ENCODE results near the gene LPIN1. TPM values are rescaled to one million over a fixed set of nuclear protein-coding genes. Genes with fewer than 3 reads are reported as not detected.

LPIN1 gene
- total RNA-seq, 1 experiment from 2014 or later: 4.4 TPM

DNA sequence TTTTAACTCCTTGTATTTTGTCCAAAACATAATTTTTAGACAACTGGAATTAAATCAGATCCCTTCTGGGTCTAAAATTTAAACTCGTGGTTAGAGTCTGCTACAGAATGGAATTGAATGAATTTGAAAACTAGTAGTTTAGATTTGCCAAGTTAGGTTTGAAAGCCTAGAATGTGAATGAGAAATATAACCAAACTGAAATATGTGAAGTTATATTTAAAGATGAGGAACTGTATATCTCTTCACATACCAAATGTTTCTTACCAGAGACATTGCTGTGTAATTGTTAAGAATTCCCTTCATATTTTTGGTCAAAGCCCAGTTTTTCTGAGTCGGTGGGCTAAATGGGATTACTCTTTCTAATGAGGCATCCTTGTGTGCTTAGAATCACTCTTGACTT is 74.2 kb downstream of the LPIN1 start:
- H3K4me2 ChIP-seq (ENCODE audit: insufficient read depth, insufficient read length, low read length): no peak overlapping the region
- Mint-ChIP-seq H3K4me1 (peaks cover 7 to 9% of the 10 kb centered on the region in 2 experiments), H3K4me3 (no peak overlapping the region)

More for the DNA sequence above, 74.2 kb downstream of the LPIN1 start:
- Mint-ChIP-seq H3K27ac (no peak overlapping the region; a peak in 1 of 7 replicates), H3K36me3 (ENCODE audit: insufficient read depth in 1 of 3, low read depth in 3 of 3) (peaks cover 8 to 25% (median 14%) of the 10 kb centered on the region in 3 experiments), H3K27me3 (ENCODE audit: low read depth) (no peaks in the 10 kb centered on the region), H3K9me3 (no peaks in the 10 kb centered on the region; a peak in 3 of 5 replicates)
- H3K9me3 ChIP-seq (ENCODE audit: control insufficient read depth, low read depth, low read length): no peaks in the 10 kb centered on the region
- H3K4me1 ChIP-seq (ENCODE audit: insufficient read depth, low read length): no peaks in the 10 kb centered on the region
- H4K91ac ChIP-seq (ENCODE audit: insufficient read length, low read depth, low read length): no peak overlapping the region
- no peaks in the 10 kb centered on the region for H3K79me2 ChIP-seq (ENCODE audit: insufficient read depth, low read length)
- H3K27ac ChIP-seq (ENCODE audit: insufficient read length, low read depth, low read length): no peak overlapping the region
- H3K18ac ChIP-seq (ENCODE audit: insufficient read length, low read depth, low read length): no peak overlapping the region
- H2BK5ac ChIP-seq (ENCODE audit: insufficient read length, low read length): no peak overlapping the region
- H2BK20ac ChIP-seq (ENCODE audit: low read depth, low read length, poor library complexity, severe bottlenecking): no peak overlapping the region
- no peak overlapping the region for H2BK15ac ChIP-seq (ENCODE audit: low read depth, low read length)
- no peaks in the 10 kb centered on the region for H3K79me1 ChIP-seq (ENCODE audit: insufficient read depth, low read depth, low read length, poor library complexity, severe bottlenecking)
- no peak overlapping the region for H2AK5ac ChIP-seq (ENCODE audit: insufficient read length, low read length)
- no peaks in the 10 kb centered on the region for H3K27me3 ChIP-seq (ENCODE audit: insufficient read depth, low read length)
- H3K4ac ChIP-seq (ENCODE audit: low read depth, low read length): no peak overlapping the region
- no peak overlapping the region for H3K23ac ChIP-seq (ENCODE audit: insufficient read length, low read depth, low read length)
- no peak overlapping the region for H2BK12ac ChIP-seq (ENCODE audit: insufficient read length, low read depth, low read length)
- no peak for DNase-seq
- H3K56ac ChIP-seq (ENCODE audit: insufficient read length, low read depth, low read length): no peak overlapping the region
- no peaks in the 10 kb centered on the region for H4K20me1 ChIP-seq (ENCODE audit: control insufficient read depth, insufficient read depth, insufficient read length)
- H2BK120ac ChIP-seq (ENCODE audit: low read depth, low read length, poor library complexity, severe bottlenecking): no peak overlapping the region
- H4K8ac ChIP-seq (replicated peaks; ENCODE audit: insufficient read length, low read depth, low read length): no peak overlapping the region
- no peak overlapping the region for H3T11ph ChIP-seq (ENCODE audit: low read length)
- no peaks in the 10 kb centered on the region for H3K23me2 ChIP-seq (ENCODE audit: insufficient read length, low read depth, low read length, poor library complexity, severe bottlenecking)
- no peak overlapping the region for H2AFZ ChIP-seq (ENCODE audit: low read length)
- no peak overlapping the region for H3K9ac ChIP-seq (ENCODE audit: extremely low read depth, insufficient read length, low read length)
- WGBS (ENCODE audit: extremely low coverage, insufficient read length, low lambda C conversion rate): no CpG with 5 or more reads among the region's 2 CpGs
- TF ChIP-seq, protein P1, sequence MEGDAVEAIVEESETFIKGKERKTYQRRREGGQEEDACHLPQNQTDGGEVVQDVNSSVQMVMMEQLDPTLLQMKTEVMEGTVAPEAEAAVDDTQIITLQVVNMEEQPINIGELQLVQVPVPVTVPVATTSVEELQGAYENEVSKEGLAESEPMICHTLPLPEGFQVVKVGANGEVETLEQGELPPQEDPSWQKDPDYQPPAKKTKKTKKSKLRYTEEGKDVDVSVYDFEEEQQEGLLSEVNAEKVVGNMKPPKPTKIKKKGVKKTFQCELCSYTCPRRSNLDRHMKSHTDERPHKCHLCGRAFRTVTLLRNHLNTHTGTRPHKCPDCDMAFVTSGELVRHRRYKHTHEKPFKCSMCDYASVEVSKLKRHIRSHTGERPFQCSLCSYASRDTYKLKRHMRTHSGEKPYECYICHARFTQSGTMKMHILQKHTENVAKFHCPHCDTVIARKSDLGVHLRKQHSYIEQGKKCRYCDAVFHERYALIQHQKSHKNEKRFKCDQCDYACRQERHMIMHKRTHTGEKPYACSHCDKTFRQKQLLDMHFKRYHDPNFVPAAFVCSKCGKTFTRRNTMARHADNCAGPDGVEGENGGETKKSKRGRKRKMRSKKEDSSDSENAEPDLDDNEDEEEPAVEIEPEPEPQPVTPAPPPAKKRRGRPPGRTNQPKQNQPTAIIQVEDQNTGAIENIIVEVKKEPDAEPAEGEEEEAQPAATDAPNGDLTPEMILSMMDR (conservative IDR thresholded peaks at IDR 0.05): no peak
- no peak overlapping the region for H3K14ac ChIP-seq (ENCODE audit: insufficient read depth, low read length)
- H4K5ac ChIP-seq (ENCODE audit: insufficient read length, low read depth, low read length): no peak overlapping the region

Measured in H9 (cell line).